ENCODE data around the gene DAO.

DAO gene

DNA sequence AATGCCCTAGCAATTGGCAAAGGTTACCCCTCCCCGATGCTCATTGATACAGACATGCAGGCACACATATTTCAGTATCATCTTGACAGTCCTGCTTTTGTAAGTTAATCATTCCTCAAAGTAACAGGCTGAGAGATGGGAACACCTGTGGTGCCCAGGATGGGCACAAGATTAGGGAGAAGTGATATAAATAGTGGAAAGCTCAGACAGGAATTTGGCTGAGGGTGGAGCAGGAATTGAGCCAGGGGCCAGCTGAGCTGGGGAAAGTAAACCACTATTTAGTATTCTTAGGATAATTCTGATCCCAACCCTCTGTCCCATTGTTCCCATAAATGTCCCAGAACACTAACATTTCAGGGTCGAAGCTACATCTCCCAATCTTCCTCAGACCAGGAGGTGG lies 38.3 kb downstream of the DAO start:
- DNase-seq (ENCODE audit: low read depth in 1 of 2, low spot score in 1 of 2) = no peak

DNA sequence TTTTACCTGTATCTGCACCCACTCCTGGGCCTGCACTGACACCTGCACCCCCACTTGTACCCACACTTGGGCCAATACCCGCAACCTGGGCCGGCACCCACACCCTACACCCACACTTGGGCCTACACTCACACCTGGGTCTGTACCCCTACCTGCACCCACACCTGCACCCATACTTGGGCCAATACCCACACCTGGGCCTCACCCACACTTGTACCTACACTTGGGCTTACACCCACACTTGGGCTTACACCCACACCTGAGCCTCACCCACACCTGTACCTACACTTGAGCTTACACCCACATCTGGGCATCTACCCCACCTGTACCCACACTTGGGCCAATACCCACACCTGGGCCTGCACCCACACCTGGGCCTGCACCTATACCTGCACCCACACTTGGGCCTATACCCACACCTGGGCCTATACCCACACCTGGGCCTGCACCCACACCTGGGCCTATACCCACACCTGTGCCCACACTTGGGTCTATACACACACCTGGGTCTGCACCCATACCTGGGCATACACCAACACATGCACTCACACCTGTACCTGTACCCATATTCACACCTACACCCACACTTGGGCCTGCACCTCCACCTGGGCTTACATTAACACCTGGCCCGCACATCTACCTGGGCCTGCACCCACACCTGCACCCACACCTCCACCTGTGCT lies 39.2 kb downstream of the DAO start:
- DNase-seq (ENCODE audit: low read depth in 1 of 2, low spot score in 1 of 2) = no peak

DNA sequence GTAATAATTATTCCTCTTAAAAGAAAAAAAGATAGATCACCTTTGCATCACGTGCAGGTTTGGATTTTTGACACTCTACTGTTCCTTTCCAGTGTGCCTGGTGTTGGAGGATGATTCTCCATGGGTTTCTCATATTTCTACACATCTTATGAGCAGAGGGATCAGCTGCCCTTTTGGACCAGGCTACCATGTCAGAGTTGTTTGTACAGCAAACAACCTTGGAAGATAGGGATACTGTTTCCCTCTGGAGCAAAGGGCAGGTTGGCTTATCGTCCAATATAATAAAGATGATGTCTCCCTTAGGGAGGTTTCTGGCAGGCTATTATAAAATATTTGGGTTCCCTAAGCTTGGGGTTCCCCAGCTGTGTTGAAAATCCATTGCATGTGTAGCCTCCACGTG lies 42.1 kb downstream of the DAO start:
- no peak for DNase-seq (ENCODE audit: low read depth in 1 of 2, low spot score in 1 of 2)

DNA sequence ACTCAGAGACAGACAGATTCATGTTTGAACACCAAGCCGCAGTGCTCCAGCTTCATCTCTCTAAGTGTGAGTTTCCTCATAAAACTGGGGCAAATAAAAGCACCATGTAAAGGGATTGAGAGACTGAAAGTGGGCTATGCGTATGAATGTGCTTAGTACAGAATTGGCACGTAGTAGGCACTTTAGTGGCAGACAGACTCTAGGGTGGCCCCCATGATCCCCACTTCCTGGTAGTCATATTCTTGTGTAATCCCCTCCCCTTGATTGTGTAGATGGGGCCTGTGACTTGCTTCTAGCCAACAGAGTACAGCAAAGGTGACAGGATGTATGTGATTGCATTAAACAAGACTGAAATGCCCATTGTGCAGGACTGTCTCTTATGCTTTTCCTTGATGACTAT lies 43.0 kb downstream of the DAO start:
- DNase-seq (ENCODE audit: low read depth in 1 of 2, low spot score in 1 of 2) = no peak

DNA sequence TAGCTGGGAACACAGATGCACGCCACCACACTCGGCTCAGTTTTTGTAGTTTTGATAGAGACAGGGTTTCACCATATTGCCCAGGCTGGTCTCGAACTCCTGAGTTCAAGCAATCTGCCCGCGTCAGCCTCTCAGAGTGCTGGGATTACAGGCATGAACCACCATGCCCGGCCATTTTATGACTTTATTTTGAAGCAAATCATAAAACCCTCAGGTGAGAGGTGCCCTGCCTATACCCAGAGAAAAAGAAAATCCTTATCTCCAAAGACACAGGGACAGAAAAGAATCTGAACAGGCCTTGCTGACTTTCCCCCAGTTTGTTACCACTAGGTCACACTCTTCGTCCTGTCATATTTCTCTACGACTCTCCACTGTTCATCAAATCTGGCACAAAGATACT lies 48.8 kb downstream of the DAO start:
- DNase-seq (ENCODE audit: low read depth in 1 of 2, low spot score in 1 of 2) = no peak

DNA sequence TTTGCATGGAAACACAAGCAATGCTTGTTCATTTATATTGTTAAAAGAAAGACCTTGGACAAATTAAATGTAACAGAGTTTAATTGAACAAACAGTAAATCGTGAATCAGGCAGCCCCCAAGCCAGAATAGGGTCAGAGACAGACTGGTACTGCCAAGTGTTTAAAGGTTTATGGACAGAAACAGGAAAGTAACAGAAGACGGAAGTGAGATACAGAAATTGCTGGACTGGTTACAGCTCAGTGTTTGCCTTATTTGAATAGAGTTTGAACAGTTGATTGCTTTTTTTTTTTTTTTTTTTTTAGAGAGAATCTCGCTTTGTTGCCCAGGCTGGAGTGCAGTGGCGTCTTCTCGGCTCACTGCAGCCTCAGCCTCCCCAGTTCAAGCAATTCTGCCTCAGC lies 50.3 kb downstream of the DAO start:
- no peak for DNase-seq (ENCODE audit: low read depth in 1 of 2, low spot score in 1 of 2)

DNA sequence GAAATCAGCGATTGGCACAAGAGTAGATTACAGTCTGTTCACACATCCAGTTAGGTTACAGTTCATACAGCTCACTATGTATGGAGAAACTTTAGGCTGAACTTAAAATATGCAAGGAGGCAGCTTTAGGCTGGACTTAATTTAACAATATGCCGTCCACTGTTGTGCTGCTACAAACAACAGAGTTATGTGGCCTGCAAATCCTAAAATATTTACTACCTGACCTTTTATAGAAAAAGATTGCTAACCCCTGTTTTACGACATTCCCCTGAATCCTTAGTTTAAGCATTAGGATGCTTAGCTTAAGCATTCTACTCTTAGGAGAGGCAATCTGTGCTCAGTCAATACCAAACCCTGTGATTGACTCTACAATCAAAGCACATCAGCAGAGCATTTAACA lies 50.9 kb downstream of the DAO start:
- DNase-seq (ENCODE audit: low read depth in 1 of 2, low spot score in 1 of 2) = no peak

DNA sequence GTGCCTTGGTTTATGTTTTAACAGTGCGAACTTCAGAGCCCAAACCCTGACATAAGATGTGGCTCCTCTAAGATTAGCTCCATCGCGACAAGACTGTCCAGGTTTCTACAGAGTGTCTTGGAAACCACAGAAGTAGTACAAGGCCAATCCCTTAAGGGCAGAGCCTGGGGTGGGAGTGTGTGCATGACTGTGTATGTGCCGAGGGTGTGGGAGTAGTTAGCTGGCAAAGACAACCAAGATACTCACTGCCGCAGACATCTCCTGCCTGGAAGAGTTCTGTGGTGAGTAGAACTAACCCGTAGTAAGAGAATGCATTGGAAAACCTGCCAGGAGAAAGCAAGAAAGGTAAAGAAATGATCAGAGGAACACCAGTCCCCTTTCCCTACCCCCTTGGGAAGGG lies 54.1 kb downstream of the DAO start:
- DNase-seq (ENCODE audit: low read depth in 1 of 2, low spot score in 1 of 2) = no peak

DNA sequence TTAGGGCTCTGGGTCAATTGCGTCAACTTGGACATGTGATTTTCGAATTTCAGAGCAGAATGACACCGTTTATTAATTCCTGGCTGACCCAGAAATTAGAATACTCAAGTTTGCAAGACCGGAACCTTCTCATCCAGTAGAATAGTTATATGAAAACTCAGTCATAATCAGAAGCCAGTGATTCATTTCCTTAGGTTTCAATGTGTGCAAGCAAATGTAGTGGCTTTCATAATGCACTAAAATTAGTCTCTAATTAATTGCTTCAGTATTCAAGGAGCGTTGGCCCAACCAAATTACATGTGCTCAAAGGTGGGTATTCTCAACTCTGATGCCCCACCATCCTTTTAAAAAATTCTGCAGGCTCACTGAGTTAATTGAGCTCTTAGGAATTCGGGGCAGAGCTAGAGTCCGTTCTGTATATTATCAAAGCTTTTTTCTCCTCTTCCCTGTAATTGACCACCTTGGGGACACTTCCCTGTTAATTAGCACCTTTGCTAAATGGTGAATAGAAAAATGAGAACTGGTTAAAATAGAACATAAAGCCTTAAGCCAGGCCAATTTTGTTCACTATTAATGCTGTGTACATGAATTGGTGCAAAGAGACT lies 55.4 kb downstream of the DAO start:
- no peak for DNase-seq (ENCODE audit: low read depth in 1 of 2, low spot score in 1 of 2)

DNA sequence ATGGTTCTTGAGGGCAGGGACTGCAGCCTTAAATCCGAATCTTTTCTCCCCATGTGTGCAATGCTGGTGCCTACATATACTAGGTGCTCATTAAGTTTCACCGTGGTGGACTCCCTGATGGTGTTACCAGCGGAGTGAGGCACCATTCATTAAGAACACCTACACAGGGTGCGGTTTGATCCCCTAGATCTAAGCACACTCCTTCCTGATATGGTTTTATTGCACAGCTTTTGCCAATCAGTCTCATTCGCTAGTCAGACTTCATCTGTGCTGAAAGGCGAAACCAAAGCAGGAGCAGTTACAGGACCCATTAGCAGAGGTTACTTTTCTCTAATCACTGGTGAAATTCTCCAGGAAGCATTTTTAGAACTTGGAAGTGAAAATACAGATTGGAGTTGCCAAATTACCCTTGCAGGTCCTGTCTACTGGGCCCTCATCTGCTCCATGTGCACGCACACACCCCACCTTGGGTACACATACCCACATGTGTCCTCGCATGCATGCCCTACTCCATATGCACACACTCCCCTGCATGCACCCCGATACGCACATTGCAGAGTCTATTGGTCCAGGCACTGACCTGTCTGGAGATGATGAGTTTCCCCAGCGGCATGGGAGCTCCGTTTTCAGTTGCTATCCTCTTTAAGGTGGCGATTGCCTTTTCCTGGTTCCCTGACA lies 58.5 kb downstream of the DAO start:
- DNase-seq (ENCODE audit: low read depth in 1 of 2, low spot score in 1 of 2) = no peak

DNA sequence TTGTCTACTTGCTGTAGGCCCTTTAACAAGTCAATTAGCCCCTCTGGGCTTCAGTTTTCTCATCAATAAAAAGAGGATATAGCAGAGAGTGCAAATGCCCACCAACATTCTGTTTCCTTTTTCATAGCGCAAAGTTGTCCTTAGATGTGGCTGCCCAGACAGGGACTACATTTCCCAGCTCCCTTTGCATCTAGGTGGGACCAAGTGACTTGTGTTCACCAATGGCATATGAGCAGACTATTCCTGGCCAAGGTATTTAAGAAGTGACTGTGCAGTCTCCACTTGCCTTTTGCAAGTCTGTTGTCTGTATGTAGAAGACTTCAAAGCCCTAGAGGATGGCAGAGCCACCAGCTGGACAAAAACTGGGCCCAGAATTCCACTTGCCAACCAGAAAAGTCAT lies 59.7 kb downstream of the DAO start:
- no peak for DNase-seq (ENCODE audit: low read depth in 1 of 2, low spot score in 1 of 2)

DNA sequence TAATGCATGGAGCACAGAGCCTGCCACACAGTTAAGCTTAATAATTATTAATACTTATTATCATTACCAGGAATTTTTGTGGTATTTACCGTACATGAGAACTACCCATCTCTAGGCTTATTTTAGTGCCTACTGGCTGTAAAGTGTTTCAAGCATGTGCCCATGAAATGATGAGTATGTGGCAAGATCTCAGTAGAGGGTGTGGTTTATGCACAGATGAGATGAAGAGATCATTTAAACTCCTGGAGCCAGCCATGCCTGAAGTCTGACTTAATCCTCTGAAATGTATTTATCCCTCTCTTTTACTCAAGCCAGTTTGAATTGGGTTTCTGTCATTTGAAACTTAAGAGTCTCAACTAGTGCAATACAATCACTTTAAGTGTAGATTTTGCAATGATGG lies 60.2 kb downstream of the DAO start:
- DNase-seq (ENCODE audit: low read depth in 1 of 2, low spot score in 1 of 2) = no peak

DNA sequence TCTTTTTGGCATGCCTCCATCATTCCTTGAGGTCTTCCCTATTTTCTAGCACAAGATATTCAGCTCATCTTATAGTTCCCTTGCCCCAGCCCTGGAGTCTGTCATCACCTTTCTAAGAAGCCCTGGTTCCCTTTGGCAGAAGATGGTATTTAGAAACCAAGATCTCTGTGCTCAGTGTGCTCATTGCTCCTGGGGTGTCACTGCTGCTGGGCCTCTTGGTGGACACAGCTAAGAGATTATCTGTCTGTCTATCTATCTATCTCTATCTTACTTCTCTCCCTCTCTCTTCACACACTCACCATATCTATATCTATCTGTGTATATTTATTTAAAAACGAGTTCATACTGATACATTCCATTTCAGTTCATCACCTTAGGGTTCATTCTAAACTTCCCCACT lies 67.2 kb downstream of the DAO start:
- DNase-seq (ENCODE audit: low read depth in 1 of 2, low spot score in 1 of 2) = no peak

DNA sequence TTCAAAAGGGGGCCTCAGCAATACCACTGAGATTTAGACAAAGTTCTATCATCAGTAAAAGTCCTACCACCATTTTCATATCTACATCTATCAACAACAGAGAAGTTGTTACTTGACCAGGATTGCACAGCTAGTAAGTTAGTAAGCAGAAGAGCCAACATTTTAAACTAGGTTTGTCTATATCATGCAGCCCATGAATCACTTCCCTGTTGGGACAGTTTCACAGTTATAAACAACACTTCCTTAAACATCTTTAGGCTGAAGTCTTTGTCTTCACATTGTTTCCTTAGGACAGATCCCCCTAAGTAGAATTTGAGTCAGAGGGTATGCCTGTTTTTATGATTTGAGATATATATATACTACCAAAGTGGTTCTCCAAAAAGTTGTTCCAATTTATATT lies 68.5 kb downstream of the DAO start:
- no peak for DNase-seq (ENCODE audit: low read depth in 1 of 2, low spot score in 1 of 2)

DNA sequence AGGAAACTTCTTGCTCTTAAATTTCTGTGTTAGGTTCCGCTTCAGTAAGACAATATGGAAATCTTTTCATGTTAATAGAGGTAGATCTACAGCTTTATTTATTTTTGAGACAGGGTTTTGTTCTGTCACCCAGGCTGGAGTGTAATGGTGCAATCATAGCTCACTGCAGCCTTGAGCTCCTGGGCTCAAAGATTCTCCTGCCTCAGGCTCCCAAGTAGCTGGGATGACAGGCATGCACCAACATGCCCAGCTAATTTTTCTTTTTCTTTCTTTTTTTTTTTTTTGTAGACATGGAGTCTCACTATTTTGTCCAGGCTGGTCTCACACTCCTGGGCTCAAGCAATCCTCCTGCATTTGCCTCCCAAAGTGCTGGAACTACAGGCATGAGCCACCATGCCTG lies 70.1 kb downstream of the DAO start:
- no peak for DNase-seq (ENCODE audit: low read depth in 1 of 2, low spot score in 1 of 2)
